Stimulated activated naive CD8-positive, alpha-beta T cell treated with anti-CD3 and anti-CD28 coated beads, Interleukin-15, Interleukin-2, amounts not matched to agents 100 U/mL and 50 U/mL, for 24 hours (primary cell): ENCODE measurements around the gene CARS2.
A peak's percentile ranks its signal among the peaks of the same experiment; 100 is the strongest.
"Not testable (repeated sequence)": the region's sequence is repeated elsewhere in the genome, so short reads cannot be mapped to it uniquely, and the experiment has no call there.

Source experiments
- ATAC-seq: fragments of 150-1000 bp; cut with Tn5 transposase; one replicate; pipeline ENCODE4 v1.10.0; 2021
- DNase-seq: peaks from one replicate; pipeline ENCODE4 v3.0.0; 2021

CARS2 gene

DNA sequence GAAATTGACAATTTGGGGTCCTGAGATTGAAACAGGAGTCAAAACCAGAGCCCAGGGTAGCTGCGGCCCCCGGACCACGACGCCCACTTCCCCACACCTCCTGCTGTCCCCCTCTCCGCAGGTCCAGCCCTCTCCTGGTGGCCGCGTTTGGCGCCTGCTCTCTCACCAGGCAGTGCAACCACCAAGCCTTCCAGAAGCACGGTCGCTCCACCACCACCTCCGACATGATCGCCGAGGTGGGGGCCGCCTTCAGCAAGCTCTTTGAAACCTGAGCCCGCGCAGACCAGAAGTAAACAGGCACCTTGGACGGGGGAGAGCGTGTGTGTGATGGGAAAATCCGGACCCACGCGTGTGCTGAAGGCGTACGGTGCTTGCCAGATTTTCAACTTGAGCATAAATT, 67.7 kb downstream of the CARS2 start:
- ATAC-seq = no peak

DNA sequence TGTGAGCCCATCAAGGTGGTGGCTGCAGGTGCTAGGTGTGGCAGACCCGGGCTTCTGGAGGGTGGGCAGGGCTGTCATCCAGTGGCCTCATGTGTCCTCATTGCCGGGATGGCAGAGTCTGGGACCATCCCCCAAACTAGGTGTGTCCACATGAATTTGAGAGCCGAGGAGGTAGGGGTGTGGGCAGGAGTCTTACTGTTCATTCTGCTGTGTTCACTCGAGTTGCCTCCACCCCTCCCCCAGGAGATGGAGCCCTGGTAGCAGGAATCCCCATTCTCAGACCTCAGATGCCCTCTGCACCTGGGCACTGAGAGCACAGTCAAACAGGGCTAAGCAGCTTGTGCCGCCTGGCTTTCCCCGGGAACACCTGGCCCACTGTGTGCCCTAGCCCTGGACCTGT, 68.2 kb downstream of the CARS2 start:
- ATAC-seq (no peak), DNase-seq (no peak)

More for the DNA sequence above, 67.7 kb downstream of the CARS2 start:
- DNase-seq = no peak

DNA sequence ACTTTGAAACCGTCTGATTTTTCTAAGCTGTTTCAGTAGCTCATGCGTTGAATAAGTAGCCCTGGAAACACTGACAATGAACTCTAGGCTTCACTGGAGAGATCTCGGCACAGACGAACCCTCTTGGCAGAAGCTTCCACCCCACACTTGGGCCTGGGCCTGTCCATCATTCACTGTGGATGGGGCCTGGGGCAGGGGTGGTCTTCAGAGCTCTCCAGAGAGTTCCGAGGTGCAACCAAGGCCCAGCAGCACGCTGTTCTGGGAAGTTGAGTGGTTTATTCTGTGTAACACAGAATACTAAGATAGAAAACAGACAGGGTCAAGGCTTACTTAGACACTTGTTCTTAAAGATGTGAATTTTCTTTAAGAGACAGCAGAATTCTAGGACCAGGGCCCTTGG, 68.6 kb downstream of the CARS2 start:
- no peak for ATAC-seq
- DNase-seq = no peak

DNA sequence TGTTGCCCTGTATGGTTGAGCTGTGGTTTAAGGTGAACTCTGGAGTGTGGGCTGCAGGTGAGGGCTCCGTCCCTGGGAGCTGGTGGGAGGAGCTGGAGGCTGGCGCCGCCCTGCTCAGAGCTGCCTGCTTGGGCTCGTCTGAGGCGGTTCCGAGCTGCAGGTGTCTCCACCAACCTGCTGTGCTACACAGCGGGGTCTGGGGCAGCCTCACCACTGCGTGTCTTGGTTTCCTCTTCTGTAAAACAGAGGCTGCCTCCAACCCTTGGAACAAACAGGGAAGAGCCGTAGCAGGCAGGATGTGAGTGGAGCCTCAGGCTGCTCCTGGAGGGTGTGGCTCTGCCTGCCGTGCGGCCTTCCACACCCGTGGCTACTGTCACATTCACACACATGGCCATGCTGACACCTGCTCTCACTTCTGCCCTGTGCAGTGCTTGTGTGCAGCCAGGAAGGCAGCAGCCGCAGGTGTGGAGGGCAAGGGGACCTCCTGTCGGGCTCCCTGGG, 69.2 kb downstream of the CARS2 start:
- DNase-seq (no peak), ATAC-seq (no peak)

DNA sequence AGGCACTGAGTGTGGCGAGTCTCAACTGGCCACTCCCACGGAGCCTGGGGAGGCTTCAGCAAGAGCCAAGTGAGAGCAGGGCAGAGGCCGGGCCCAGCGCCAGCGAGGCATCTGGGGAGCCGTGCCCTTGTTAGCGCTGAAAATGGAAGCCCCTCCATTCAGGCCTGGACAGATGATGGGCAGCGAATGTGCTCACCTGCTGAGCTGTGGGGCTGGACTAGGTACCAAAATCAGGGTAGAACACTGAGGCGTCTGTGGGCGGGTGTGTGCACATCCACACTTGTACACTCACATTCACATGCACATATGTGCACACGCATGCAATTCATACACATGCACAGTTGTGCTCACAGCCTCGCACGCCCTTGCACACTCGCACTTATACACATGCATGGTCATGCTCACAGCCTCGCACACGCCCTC, 69.9 kb downstream of the CARS2 start:
- ATAC-seq = no peak
- DNase-seq = no peak

DNA sequence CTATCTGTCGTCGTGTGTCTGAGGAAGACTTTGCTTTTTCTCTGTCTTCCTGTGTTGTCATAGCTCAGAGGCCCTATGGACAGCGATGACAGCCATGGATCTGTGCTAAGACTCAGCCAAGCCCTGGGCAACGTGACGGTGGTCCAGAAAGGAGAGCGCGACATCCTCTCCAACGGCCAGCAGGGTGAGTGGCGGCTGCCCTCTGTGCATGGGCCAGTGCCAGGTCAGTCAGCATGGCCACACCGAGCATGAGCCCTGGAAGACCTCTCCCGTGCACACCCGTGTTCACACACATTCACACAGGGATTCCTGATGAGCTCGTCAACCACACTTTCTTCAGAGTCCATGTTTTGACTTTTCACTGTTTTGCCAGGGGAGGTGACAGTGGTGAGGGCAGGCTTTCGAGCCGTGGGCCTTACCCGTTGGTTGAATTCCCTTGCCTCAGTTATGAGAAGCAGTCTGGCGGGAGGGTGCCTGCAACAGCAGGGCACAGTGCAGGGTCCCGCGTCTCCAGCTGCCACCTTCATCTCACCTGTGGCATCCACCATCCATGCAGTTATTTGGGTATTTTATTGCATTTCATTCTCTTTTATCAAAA, 70.4 kb downstream of the CARS2 start:
- DNase-seq (no peak), ATAC-seq (no peak)

DNA sequence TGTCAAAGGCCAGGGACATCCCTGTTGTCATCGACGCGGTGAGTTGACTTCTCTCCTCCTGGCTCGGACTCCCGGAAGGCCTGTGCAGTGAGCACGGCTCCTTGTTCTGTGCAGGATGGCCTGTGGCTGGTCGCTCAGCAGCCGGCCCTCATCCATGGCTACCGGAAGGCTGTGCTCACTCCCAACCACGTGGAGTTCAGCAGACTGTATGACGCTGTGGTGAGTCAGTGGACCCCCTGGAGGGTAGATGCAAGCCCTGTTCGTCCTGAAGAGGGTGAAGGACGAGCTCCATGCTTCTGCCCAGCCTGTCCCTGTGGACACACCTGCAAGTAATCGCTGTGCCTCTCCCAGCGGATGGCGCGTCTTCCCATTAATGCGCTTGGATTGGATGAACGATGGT, 71.4 kb downstream of the CARS2 start:
- no peak for ATAC-seq
- no peak for DNase-seq

DNA sequence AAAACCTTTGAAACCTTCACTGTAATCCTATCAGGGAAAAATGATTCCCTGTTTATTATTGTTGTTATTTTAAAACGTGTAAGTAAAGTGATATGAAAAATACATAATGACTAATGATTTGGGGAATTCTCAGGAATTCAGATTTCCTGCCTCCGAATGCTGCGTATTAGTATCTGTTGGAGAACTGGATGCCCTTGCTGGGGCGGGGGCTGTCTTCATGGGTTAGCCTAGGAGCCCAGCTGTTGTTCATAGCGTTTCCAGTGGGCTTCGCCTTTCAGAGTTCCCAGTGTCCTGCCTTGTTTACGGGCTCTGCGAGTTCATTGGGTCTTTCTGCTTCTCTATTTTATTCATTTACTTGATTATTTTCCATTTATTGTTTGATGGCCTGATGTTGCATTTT, 72.1 kb downstream of the CARS2 start:
- no peak for DNase-seq

DNA sequence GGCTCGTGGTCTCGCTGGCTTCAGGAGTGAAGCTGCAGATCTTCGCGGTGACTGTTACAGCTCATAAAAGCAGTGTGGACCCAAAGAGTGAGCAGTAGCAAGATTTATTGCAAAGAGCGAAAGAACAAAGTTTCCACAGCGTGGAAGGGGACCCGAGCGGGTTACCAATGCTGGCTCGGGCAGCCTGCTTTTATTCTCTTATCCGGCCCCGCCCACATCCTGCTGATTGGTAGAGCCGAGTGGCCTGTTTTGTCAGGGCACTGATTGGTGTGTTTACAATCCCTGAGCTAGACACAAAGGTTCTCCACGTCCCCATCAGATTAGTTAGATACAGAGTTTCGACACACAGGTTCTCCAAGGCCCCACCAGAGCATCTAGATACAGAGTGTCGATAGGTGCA, 73.7 kb downstream of the CARS2 start:
- not testable (repeated sequence) for ATAC-seq, DNase-seq

More for the DNA sequence above, 72.1 kb downstream of the CARS2 start:
- no peak for ATAC-seq

DNA sequence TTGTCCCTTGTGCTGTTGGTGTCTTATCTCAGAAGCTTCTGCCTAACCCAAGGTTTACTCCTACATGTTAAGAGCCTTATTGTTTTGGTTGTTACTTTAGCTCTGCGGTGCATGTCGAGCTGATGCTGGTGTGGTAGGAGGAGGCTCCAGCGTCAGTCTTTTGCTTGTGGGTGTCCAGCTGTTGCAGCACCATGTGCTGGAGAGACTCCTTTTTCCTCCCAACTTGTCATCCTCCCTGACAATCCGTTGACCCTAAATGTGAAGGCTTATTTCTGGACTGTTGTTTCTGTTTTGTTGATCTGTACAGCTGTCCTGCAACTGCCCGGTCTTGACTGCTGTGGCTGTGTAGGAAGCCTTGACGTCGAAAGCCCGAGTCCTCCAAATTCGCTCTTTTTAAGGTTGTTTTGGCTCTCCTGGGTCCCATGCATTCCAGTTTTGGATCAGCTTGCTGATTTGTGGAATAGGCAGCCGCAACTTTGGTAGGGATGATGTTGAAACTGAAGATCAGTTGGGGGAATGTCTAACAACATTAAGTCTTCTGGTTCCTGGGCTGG, 75.3 kb downstream of the CARS2 start:
- ATAC-seq (no peak), DNase-seq (no peak)

DNA sequence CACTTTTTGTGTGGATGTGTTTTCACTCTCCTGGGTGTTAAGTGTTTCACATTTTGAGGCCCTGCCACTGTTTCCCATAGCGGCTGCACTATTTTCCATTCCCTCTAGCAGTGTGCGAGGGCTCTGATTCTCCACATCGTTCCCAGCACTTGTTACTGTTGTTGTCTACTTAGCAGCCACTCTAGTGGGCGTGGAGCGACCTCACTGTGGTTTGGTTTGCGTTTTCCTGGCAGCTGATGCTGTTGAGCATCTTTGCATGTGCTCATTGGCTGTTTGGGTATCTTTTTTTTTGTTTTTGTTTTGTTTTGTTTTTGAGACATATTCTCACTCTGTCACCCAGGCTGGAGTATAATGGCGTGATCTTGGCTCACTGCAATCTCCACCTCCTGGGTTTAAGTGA, 76.2 kb downstream of the CARS2 start:
- ATAC-seq = peak; percentile 44
- DNase-seq = peak; percentile 39

DNA sequence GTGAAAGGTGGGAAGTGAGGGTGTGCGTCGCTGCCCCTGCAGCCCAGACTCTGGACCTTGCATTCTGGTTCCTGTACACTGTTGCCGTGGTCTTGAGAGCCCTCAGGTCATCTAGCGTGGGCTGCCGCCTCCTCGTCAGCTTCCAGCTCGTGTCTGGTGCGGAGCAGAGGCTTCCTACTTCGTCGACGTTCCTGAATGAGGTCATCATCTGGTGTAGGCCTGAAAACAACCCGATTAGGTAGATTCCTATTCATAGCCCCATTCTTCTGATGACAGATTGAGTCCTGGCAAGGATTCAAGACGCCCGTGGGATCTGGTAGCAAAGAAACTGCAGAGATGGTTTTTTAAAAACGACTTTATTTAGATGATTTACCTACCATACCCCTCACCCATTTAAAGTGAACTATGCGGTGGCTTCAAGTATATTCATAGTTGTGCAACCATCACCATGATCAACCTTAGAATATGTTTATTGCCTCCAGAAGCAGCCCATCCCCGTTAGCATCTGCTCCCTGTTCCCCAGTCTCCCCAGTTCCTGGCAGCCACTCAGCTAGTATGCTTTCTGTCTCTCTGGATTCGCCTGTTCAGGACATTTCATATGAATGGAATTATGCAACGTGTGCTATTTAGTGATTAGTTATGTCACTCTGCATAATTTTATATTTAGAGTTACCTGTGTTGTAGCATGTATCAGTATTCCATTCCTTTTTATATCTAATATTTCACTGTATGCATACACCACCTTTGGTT, 76.8 kb downstream of the CARS2 start:
- ATAC-seq = no peak

DNA sequence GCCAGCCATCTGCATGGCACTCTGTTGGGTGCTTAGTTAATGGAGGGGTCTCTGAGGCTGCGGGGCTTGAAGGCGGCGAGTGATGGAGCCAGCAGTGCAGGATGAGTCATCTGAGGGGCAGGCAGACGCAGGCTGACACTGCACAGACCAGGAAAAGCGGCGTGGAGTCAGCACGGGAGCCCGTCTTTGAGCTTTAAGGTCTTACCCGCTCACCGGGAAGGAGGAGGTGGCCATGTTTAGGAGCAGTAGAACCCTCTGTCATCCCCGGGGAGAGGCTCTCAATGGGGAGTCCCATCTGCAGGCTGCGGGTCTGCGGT, 77.5 kb downstream of the CARS2 start:
- ATAC-seq = no peak
- no peak for DNase-seq

More for the DNA sequence above, 76.8 kb downstream of the CARS2 start:
- no peak for DNase-seq

DNA sequence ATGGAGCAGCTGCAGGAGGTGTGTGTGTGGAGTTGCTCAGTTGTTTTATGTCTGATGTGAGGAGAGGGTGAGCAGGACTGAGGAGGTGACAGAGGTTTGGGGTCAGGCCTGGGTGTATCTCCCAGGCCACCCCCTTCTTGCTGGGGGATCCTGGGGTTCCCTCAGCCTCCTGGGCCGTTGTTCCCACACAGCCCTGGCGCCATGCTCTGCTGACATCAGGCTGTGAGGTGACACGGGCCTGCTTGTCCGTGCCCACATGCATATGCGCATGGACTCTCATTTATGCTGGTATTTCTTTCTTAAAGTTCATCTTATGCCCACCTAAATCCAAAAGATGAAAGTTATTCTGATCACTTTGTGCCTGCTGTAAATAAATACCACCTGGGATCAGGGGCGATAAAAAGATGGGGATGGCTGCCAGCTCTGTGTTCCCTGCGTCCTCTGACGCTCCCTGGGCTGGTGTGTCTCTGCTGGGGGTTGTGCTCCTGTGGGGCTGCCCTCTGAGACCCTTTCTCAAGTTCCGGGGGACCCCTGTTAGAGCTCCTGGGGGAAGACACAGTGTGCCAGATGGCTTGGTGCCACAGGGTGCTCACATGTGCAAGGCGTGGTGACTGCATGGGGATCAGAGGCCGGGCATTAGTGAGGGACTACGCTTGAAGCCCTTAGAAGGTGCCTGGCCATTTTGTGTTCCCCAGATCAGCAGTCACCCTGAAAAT, 78.0 kb downstream of the CARS2 start:
- no peak for DNase-seq
- no peak for ATAC-seq

DNA sequence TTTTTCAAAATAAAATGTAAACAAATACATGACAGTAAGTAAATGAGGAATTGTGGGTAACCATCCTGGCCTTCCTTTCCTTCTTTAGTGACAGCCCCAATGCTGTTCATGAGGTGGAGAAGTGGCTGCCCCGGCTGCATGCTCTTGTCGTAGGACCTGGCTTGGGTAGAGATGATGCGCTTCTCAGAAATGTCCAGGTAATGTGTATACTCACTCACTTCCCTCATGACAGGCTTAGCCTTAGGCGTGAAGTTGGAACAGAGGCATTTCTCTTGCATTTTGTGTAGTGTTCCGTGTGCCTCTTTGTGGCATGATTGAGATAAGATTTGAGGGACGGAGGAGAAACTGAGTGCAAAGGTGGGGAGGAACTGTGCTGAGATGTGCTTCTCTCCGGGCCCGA, 78.6 kb downstream of the CARS2 start:
- ATAC-seq (no peak), DNase-seq (no peak)

DNA sequence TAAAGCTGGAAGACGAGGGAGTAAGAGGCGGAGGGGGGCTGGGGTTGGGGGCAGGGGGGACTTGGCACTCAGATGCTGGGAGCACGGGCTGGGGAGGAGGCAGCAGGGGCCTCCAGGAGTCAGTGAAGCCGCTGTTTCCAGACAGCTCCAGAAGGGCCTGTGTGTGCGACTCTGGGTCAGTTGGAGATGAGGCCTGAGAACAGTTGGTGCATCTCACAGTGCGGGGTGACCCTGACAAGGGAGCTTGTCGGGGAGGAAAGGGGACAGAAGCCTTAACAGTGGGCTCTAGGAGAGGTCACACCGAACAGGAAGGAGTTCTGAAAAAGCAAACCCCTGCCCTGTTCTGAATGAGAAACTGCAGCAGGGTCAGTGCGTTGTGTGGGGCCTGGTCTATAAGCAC, 79.4 kb downstream of the CARS2 start:
- ATAC-seq (no peak), DNase-seq (no peak)

DNA sequence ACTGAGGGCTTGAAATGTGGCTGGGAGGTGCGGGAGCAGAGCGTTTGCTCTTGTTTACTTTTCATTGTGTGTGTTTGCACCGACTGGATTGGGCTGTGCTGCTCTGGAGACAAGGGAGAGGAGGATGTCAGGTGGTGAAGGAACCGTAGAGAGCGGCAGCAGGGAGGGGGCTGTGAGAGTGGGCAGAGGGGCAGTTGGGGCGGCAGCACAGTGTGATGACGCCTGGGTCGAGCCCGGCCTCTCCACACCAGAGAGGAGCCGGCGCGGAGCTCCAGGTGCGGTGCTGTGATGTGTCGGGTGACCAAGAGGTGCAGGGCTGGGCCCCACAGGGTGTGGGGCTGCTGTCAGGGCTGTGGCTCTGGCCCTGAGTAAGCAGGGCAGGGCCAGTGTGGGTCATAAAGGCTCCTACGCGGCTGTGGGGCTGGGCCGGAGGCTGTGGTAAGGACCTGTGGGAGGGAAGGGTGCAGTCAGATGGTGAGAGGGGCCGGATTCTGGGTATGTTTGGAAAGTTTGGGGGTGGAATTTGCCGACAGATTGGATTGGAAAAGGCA, 80.1 kb downstream of the CARS2 start:
- ATAC-seq = no peak
- no peak for DNase-seq

DNA sequence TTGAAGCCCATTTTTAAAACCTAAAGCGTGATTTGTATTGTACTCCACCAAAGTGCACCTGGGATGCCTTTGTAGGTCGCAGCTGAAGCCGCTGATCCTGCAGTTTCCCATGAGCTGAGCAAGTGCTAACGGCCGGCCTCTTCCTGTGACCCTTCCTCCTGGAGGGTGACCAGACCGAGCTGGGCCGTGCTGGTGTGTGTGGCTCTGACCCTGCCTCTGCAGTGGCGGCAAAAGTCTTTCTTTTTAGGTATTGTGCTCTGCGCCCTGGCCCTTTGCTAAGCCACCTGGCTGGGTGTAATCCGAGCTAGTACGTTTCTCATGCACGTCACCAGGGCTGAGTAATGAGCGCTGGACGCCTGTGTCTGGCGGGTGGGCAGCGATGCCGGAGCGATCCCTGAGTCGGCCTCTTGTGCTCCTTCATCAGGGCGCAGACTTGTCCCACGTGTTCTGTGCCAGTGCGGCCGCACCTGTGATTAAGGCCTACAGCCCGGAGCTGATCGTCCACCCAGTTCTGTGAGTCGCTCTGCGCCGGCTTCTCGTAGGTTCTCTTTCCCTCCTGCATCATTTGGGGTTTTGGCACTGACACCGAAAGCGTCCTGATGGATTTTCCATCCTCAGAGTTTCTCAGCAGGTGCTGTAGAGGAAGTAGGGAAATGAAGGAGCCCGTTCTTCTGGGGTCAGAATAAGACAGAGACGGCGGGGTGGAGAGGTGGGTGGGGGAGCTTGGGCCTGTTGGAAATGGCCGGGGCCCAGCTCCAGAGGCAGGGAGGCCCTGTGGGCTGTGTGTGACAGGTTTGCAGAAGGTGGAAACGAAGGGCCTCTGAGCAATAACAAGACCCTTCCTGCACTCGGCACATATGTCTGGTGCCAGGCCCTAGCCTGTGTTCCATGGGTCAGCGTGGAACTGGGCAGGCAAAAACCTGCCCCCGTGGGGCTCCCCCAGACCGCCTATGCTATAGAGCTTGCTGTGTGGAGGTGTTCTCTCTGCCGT, 80.9 kb downstream of the CARS2 start:
- DNase-seq (no peak), ATAC-seq (no peak)

DNA sequence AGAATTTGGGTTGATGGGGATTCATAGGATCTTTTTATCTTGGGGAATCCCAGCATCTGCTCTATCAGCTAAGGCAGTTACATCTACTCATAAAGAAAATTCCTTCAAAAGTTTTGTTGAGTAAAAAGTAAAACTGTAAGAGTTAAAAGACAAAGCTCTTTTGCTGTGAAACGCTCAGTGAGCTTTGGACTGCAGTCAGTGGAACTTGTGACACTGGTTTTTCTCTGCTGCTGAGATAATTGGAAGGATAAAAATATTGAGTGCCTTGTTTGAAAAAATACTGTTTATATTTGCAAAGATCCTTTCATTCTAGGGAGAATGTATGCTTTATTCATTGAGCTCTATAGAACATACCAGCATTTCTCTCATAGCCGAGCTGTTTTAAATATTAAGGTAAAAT, 85.3 kb downstream of the CARS2 start:
- DNase-seq = no peak
- ATAC-seq = no peak

DNA sequence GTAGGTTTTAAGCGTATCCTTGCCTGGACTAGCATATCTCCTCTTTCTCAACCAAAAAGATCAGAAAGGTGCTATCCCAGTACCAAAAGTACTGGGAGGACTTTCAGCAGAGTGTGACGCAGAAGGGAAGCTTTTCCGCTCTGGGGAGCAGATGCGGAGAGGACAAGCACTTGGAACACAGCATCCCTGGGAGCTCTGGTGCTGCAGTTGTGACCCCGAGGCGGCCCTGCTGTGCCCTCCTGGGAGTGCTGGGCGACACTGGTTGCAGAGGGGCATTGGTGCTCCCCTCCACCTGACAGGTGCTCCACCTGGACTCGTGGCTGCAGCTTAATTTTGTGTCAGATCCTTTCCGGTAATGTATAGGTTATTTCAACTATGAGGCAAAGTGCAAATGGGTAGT, 87.1 kb downstream of the CARS2 start:
- DNase-seq (no peak), ATAC-seq (no peak)

DNA sequence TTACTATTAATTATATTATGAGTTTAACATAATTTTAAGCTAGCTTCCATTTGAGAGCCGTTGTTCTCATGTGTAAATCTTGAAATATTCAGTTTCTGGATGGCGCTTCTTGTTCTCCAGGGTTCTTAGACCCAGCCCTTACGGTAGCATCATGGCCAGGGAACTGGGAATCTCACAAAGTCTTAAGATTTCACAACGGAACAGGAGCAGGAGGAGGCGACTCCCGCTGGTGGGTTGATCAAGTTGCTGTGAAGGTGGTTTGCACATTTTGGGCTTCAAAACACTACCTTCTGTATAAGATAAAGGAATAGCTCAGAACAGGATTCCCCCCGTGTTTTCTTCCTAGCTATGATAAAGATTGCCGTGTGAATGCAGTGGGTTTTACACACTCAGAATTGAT, 87.7 kb downstream of the CARS2 start:
- DNase-seq = no peak
- ATAC-seq = no peak
